ENCODE measurements around the gene TPST1.
"Not testable (repeated sequence)": the region's sequence is repeated elsewhere in the genome, so short reads cannot be mapped to it uniquely, and the experiment has no call there.

Gene TPST1

GRCh38 chr7:66333443-66333842 is 128.3 kb downstream of the TPST1 start:
- no peak for DNase-seq (ENCODE audit: low spot score)

GRCh38 chr7:66335318-66335717 is 130.2 kb downstream of the TPST1 start:
- DNase-seq (ENCODE audit: low spot score), result no peak

GRCh38 chr7:66336760-66337159 is 131.6 kb downstream of the TPST1 start:
- no peak for DNase-seq (ENCODE audit: low spot score)

- DNase-seq (ENCODE audit: low spot score), result no peak
Measured at GRCh38 chr7:66339141-66339540, 134.0 kb downstream of the TPST1 start.

GRCh38 chr7:66344166-66344565 is 139.0 kb downstream of the TPST1 start:
- DNase-seq (ENCODE audit: low spot score), result no peak

- DNase-seq (ENCODE audit: low spot score), result no peak
Measured at GRCh38 chr7:66348531-66348930, 143.4 kb downstream of the TPST1 start.

GRCh38 chr7:66348959-66349358 is 143.8 kb downstream of the TPST1 start:
- no peak for DNase-seq (ENCODE audit: low spot score)

GRCh38 chr7:66352071-66352470 is 146.9 kb downstream of the TPST1 start:
- peak; percentile 60 for DNase-seq (ENCODE audit: low spot score)

GRCh38 chr7:66353547-66353946 is 148.4 kb downstream of the TPST1 start:
- no peak for DNase-seq (ENCODE audit: low spot score)

- DNase-seq (ENCODE audit: low spot score), result no peak
Measured at GRCh38 chr7:66355756-66356155, 150.6 kb downstream of the TPST1 start.

- DNase-seq (ENCODE audit: low spot score), result no peak
Measured at GRCh38 chr7:66356277-66356721, 151.2 kb downstream of the TPST1 start.

- no peak for DNase-seq (ENCODE audit: low spot score)
Measured at GRCh38 chr7:66357087-66357486, 152.0 kb downstream of the TPST1 start.

GRCh38 chr7:66359656-66360211 is 154.6 kb downstream of the TPST1 start:
- no peak for DNase-seq (ENCODE audit: low spot score)

GRCh38 chr7:66362136-66362535 is 157.0 kb downstream of the TPST1 start:
- no peak for DNase-seq (ENCODE audit: low spot score)

- DNase-seq (ENCODE audit: low spot score), result no peak
Measured at GRCh38 chr7:66363635-66364034, 158.5 kb downstream of the TPST1 start.

GRCh38 chr7:66365031-66365430 is 159.9 kb downstream of the TPST1 start:
- DNase-seq (ENCODE audit: low spot score), result not testable (repeated sequence)

GRCh38 chr7:66371096-66371824 is 166.1 kb downstream of the TPST1 start:
- DNase-seq (ENCODE audit: low spot score), result no peak

- not testable (repeated sequence) for DNase-seq (ENCODE audit: low spot score)
Measured at GRCh38 chr7:66374141-66374840, 169.2 kb downstream of the TPST1 start.

- DNase-seq (ENCODE audit: low spot score), result no peak
Measured at GRCh38 chr7:66376264-66376945, 171.3 kb downstream of the TPST1 start.

- DNase-seq (ENCODE audit: low spot score), result no peak
Measured at GRCh38 chr7:66377045-66377444, 171.9 kb downstream of the TPST1 start.

GRCh38 chr7:66377714-66378113 is 172.6 kb downstream of the TPST1 start:
- no peak for DNase-seq (ENCODE audit: low spot score)

- DNase-seq (ENCODE audit: low spot score), result no peak
Measured at GRCh38 chr7:66379542-66380160, 174.5 kb downstream of the TPST1 start.

Measured in HuH-7 (cell line).